Cardiac septum (tissue), 1 donor: Measurements from ENCODE around the gene CNGB1. TPM values are rescaled to one million over a fixed set of nuclear protein-coding genes. Genes with fewer than 3 reads are reported as not detected.
A peak's percentile ranks its signal among the peaks of the same experiment; 100 is the strongest.

Experiments used
- DNase-seq: peaks from one replicate; pipeline ENCODE4 v3.0.0-alpha.2; 2020; ENCODE audit warnings: low spot score
- intact Hi-C: fragments of 100-400 bp; cut with DNase I; formaldehyde crosslinking; loops from one replicate; pipeline ENCODE4 v1.14.0; 2022
- total RNA-seq: library from RNA; stranded (reverse); fragmentation: NEBNext Ultra II Directional; extraction: Animal tissue kit (Norgen Biotek cat#: 25700); gene quantifications from one replicate; pipeline ENCODE4 v1.2.1, GENCODE V29; 2021
- donor health status: DM: no; HTN: no; CAD: no.

CNGB1 gene
- total RNA-seq, 1 donor from 2014 or later: not detected

- peak; percentile 86 for DNase-seq
- intact Hi-C loops: no loop called here
Observed at GRCh38 chr16:57998486-57998885, 27.6 kb upstream of the CNGB1 start.

- intact Hi-C loops: no loop called here
- DNase-seq: no peak
Observed at GRCh38 chr16:57997528-57998265, 26.8 kb upstream of the CNGB1 start.

- intact Hi-C loops: no loop called here
- no peak for DNase-seq
Observed at GRCh38 chr16:57997176-57997527, 26.2 kb upstream of the CNGB1 start.

GRCh38 chr16:57996406-57997175, 25.7 kb upstream of the CNGB1 start:
- intact Hi-C loops: no loop called here
- no peak for DNase-seq

GRCh38 chr16:57995721-57996405, 24.9 kb upstream of the CNGB1 start:
- intact Hi-C loops: no loop called here
- DNase-seq: no peak

- intact Hi-C loops: no loop called here
- peak; percentile 89 for DNase-seq
Observed at GRCh38 chr16:57994778-57995177, 23.9 kb upstream of the CNGB1 start.

GRCh38 chr16:57994361-57994760, 23.4 kb upstream of the CNGB1 start:
- intact Hi-C loops: no loop called here
- DNase-seq: no peak

GRCh38 chr16:57993897-57994296, 23.0 kb upstream of the CNGB1 start:
- DNase-seq: no peak
- intact Hi-C loops: no loop called here

GRCh38 chr16:57993438-57993837, 22.5 kb upstream of the CNGB1 start:
- intact Hi-C loops: no loop called here
- no peak for DNase-seq

GRCh38 chr16:57992084-57992483, 21.2 kb upstream of the CNGB1 start:
- no peak for DNase-seq
- intact Hi-C loops: no loop called here

GRCh38 chr16:57991551-57992059, 20.7 kb upstream of the CNGB1 start:
- DNase-seq: no peak
- intact Hi-C loops: no loop called here

- DNase-seq: no peak
- intact Hi-C loops: loop anchor here (5.0 to 10.0 kb wide), 2 partner anchors 52 to 184 kb away; partner anchors contain the start of gene KIFC3
Observed at GRCh38 chr16:57988929-57989328, 18.0 kb upstream of the CNGB1 start.

- intact Hi-C loops: loop anchor here (5.0 to 10.0 kb wide), 2 partner anchors 50 to 183 kb away; partner anchors contain the start of gene KIFC3
- DNase-seq: no peak
Observed at GRCh38 chr16:57987441-57988177, 16.7 kb upstream of the CNGB1 start.

GRCh38 chr16:57986196-57986595, 15.3 kb upstream of the CNGB1 start:
- DNase-seq: no peak
- intact Hi-C loops: loop anchor here (5.0 to 10.0 kb wide), 2 partner anchors 49 to 181 kb away; partner anchors contain the start of gene KIFC3

- no peak for DNase-seq
- intact Hi-C loops: loop anchor here (5.0 to 10.0 kb wide), 2 partner anchors 48 to 181 kb away; partner anchors contain the start of gene KIFC3
Observed at GRCh38 chr16:57985204-57986181, 14.6 kb upstream of the CNGB1 start.

- DNase-seq: peak; percentile 93
- intact Hi-C loops: loop anchor here (5.0 to 10.0 kb wide), 2 partner anchors 47 to 180 kb away; partner anchors contain the start of gene KIFC3
Observed at GRCh38 chr16:57984443-57985203, 13.7 kb upstream of the CNGB1 start.

- DNase-seq: no peak
- intact Hi-C loops: loop anchor here (10.0 kb wide), 1 partner anchor 178 kb away; the partner anchor contains the start of gene KIFC3
Observed at GRCh38 chr16:57982385-57982784, 11.5 kb upstream of the CNGB1 start.
